Retina (tissue), 1 donor: ENCODE measurements around the gene TAF9B.
"Not testable (repeated sequence)": the region's sequence is repeated elsewhere in the genome, so short reads cannot be mapped to it uniquely, and the experiment has no call there.

Source experiments
- DNase-seq: peaks from one replicate; pipeline ENCODE4 v3.0.0-alpha.2; 2016

TAF9B gene

GRCh38 chrX:78139160-78140123, at the start of gene TAF9B:
Gene TAF9B, minus strand, starts transcription at chrX:78139650. Its CDS starts 39 bp downstream, at chrX:78139611.
- peak; percentile 86 for DNase-seq

- DNase-seq, result no peak
Observed at GRCh38 chrX:78182881-78183280, 43.4 kb upstream of the TAF9B start.

- DNase-seq, result no peak
Observed at GRCh38 chrX:78181307-78181706, 41.9 kb upstream of the TAF9B start.

- no peak for DNase-seq
Observed at GRCh38 chrX:78168065-78168464, 28.6 kb upstream of the TAF9B start.

GRCh38 chrX:78165425-78165824, 26.0 kb upstream of the TAF9B start:
- DNase-seq, result no peak

- DNase-seq, result not testable (repeated sequence)
Observed at GRCh38 chrX:78163175-78163574, 23.7 kb upstream of the TAF9B start.

GRCh38 chrX:78160711-78161110, 21.3 kb upstream of the TAF9B start:
- not testable (repeated sequence) for DNase-seq

- DNase-seq, result not testable (repeated sequence)
Observed at GRCh38 chrX:78157846-78158245, 18.4 kb upstream of the TAF9B start.

GRCh38 chrX:78157373-78157772, 17.9 kb upstream of the TAF9B start:
- DNase-seq, result not testable (repeated sequence)

- not testable (repeated sequence) for DNase-seq
Observed at GRCh38 chrX:78147002-78147540, 7.6 kb upstream of the TAF9B start.

GRCh38 chrX:78140206-78140605, 756 bp upstream of the TAF9B start:
- no peak for DNase-seq

- DNase-seq, result no peak
Observed at GRCh38 chrX:78133238-78133960, 6.1 kb downstream of the TAF9B start.

GRCh38 chrX:78131117-78131516, 8.3 kb downstream of the TAF9B start:
- no peak for DNase-seq

GRCh38 chrX:78130396-78130795, 9.1 kb downstream of the TAF9B start:
- DNase-seq, result no peak

GRCh38 chrX:78129714-78130113, 9.7 kb downstream of the TAF9B start:
- no peak for DNase-seq

- not testable (repeated sequence) for DNase-seq
Observed at GRCh38 chrX:78125781-78126180, 13.7 kb downstream of the TAF9B start.

GRCh38 chrX:78125148-78125547, 14.3 kb downstream of the TAF9B start:
- DNase-seq, result no peak

GRCh38 chrX:78124307-78124706, 15.1 kb downstream of the TAF9B start:
- DNase-seq, result no peak

GRCh38 chrX:78123190-78123589, 16.3 kb downstream of the TAF9B start:
- no peak for DNase-seq

- no peak for DNase-seq
Observed at GRCh38 chrX:78119521-78120227, 19.8 kb downstream of the TAF9B start.

- DNase-seq, result no peak
Observed at GRCh38 chrX:78118628-78119027, 20.8 kb downstream of the TAF9B start.

- DNase-seq, result no peak
Observed at GRCh38 chrX:78116766-78117165, 22.7 kb downstream of the TAF9B start.

GRCh38 chrX:78116365-78116764, 23.1 kb downstream of the TAF9B start:
- no peak for DNase-seq
